ENCODE measurements around the gene PEAK3.

PEAK3 gene

GRCh38 chr19:2235381-2236063 lies 46.5 kb downstream of the PEAK3 start:
- no peak for DNase-seq

DNA sequence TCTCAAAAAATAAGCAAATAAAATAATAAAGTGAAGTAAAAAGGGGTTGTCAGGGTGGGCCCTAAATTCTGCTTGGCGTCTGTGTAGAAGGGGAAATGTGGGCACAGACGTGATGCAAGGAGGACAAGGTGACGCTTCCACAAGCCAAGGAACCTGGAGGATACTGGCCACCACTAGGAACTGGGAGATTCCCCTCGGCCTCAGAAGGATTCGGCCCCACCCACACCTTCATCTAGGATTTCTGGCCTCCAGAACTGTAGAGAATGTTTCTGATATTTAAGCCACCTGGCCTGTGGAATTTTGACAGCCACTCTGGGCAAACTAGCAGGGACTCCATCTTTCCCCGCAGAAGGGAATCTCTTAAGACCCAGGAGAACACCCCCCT lies 47.0 kb downstream of the PEAK3 start:
- DNase-seq = no peak

DNA sequence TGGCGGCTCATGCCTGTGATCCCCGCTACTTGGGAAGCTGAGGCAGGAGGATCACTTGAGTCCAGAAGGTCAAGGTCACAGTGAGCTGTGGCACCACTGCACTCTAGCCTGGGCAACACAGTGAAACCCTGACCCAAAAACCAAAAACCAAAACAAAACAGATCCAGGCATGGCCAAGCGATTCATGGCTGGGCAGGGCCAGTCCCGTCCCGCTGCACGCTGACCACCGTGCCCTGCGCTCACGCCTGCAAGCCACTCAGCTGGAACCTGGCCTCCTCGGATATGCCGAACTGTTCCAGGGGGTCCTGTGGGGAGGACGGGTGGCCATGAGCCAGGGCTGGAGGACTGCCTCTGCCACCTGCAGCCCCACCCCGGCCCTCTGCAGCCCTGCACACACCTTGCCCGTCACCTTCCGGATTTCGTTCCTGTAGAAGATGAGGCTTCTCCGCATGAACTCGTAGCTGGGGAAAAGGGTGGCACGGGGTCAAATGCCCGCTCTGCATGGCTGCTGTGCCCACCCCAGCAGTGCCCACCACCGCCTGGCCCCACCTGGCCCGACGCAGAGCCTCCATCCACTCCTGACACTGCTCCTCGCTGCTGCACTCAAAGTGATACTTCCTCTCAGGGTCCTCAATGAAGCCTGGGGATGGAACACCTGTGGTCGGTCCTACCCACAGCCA lies 48.2 kb downstream of the PEAK3 start:
- DNase-seq = no peak

DNA sequence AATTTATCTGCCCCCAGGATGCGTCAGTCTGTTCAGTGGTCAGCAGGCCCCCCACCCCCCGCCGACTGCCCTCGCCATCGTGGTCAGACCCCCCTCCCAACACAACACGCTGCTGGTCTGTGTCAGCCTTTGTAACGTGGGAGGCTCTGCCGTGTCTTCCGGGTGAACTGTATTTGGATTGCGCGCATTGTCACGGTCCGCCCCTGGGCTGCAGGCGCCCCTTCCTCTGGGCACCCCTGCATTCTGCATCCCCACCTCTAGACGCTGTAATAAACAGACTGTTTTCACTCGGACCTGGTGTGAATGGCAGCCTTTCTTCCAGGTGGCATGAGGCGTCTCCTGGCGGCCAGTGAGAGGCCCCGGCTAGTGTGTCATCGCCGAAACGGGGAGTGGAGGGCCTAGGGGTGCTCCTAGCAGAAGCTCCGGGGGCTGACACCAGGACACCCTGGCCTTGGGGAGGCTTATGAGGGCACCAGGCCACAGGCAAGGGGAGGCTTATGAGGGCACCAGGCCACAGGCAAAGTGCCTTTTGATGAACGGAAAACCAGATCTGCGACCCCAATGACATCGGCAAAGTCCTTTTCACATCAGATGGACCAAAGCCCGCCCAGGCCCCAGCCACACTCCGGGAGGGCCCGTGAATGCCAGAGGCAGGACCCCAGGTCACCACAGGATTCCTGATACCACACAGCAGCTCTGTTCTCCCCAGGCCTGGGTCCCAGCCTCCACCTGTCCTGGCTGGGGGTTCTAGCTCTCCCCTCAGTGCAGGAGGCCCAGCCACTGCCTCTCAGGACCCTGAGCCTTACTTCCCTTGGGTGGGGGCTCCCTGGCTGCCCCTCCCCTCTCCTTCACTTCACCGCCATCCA lies 49.5 kb downstream of the PEAK3 start:
- no peak for DNase-seq

GRCh38 chr19:2231621-2232221 lies 50.3 kb downstream of the PEAK3 start:
- no peak for DNase-seq

GRCh38 chr19:2230807-2231533 lies 51.0 kb downstream of the PEAK3 start:
- no peak for DNase-seq

DNA sequence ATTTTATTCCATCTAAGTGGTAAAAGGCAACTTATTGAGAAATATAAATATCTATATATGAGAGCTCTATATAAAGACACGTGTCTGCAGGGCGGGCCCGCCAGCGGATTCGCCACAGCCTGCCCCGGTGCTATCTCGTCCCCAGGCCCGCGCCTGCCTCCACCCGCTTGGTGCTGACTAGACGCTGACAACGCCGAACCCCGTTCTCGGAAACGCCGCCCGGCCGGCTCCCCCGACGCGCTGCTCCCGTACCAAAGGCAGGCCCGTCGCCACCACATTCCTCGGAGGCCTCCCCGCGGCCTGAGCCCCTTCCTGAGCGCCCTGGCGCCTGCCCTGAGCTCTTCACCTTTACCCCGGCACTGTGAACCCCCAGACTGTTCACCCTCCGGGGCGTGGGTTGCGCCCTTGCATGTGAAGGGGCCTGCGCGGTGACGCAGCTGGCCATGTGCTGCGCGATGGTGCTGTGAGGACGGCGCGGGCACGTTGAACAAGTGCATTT lies 51.9 kb downstream of the PEAK3 start:
- DNase-seq = no peak

DNA sequence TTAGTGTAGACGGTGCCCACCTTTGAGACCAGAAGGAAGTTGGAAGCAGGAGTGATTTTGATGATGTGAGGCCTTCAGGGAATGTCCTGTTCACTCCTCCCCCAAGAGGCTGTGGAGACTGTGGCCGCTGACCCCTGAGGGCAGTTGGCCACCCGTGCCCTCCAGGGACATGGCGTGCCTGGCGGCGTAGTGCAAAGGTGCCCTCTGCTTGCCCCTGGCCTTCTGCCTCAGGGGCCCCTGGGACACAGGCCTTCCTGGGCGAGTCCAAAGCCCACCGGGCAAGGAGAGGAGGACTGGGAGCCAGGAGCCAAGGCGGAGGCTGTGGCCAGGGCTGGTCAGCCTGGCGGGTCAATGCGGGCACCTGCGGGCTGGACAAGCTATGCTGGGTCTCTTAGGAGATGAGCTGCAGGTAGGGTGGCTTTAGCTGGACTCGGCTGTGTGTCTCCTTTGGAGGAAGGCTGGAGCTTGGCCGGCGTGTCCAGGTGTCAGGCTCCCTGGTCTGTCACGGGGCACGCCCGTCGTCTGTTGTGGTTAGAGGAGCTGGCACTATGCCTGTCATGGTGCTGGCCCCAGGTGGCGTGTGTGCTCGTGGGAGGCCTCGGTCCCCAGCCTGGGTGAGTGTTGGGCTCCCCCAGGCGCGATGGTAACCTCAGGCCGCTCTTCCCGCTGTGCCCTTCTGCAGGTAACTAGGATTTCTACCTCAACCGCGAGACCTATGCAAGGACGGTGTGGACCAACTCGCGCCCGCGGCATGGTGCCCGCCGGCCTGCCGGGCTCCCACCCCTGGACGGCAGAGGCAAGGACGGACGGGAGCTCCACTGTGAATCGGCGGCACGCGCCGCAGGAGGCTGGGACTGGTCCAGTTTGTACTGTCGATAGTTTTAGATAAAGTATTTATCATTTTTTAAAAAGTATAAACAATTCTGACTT lies 52.6 kb downstream of the PEAK3 start:
- no peak for DNase-seq

DNA sequence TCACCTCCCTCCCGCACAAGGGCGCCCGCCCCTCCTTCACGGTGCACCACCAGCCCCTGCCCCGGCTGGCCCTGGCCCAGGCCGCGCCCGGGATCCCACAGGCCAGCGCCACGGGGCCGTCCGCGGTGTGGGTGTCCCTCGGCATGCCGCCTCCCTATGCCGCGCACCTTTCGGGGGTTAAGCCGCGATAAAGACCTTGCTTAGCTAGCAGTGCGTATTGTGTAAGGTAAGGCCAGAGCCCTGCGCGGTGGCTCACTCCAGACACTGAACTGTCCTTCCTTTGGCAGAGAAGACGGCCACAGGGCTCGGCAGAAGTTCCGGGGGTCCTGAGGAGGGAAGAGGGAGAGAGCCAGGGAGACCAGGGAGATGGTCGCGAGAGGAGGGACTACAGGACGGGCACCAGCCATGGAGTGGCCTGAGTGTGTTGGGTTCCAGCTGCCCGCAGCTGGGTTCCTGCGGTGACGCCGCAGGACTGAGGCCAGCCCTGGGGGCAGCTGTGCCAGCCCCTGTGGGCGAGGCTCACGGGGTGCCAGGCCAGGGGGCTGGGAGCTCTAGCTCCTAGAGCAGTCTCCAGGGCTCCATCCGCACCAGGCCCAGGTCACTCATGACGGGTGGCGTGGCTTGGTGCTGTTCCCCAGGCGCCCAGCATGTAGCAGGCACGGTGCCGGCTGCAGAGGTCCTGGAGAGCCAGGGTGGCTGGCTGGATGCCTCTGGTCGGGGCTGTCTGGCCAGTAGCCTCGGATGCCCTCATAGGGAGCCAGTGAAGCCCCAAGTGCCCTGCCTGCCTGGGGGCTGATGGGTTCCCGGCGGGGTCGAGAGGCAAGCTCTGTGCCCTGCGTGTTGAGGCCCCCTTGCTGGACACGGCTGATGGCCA lies 53.6 kb downstream of the PEAK3 start:
- no peak for DNase-seq

GRCh38 chr19:2227415-2228156 lies 54.4 kb downstream of the PEAK3 start:
- no peak for DNase-seq

- DNase-seq = no peak
Measured at GRCh38 chr19:2226840-2227360, 55.1 kb downstream of the PEAK3 start.

DNA sequence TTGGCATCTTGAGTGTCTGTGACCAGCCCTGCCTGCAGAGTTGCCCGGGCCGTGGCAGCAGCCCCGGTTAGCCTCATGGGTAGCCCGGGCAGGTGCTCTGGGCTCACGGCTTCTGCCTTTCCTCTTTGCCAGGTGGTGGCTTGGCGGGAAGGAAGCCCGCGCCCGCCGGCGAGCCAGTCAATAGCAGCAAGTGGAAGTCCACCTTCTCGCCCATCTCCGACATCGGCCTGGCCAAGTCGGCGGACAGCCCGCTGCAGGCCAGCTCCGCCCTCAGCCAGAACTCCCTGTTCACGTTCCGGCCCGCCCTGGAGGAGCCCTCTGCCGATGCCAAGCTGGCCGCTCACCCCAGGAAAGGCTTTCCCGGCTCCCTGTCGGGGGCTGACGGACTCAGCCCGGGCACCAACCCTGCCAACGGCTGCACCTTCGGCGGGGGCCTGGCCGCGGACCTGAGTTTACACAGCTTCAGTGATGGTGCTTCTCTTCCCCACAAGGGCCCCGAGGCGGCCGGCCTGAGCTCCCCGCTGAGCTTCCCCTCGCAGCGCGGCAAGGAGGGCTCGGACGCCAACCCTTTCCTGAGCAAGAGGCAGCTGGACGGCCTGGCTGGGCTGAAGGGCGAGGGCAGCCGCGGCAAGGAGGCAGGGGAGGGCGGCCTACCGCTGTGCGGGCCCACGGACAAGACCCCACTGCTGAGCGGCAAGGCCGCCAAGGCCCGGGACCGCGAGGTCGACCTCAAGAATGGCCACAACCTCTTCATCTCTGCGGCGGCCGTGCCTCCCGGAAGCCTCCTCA lies 55.7 kb downstream of the PEAK3 start:
- DNase-seq = no peak

DNA sequence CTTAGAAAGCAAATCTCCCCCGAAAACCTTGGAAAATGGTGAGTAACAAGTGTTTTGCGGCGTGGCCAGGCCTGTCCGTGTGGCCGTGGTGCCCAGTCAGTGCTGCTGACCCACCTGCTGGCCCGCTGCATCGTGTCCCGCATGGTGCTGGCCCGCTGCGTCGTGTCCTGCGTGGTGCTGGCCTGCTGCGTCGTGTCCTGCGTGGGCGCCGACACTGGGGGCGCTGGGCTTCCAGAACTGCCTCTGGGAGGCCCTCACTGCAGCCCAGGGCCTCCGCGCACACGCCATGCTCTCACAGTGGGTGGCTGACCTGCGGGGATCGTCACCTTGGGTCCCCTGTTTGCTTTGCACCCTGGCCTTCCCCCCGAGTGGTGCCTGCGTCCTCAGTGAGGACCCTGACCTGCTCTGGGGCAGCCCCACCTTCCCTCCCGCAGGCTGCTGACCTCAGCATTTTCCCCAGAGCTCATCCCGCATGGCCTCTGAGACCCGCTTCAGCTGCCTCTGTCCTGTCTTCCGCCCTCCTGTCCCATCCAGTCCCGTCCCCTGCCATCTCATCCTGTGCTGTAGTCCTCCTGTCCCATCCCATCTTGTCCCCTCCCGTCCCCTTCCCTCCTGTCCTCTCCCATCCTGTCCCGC lies 56.4 kb downstream of the PEAK3 start:
- DNase-seq = no peak

DNA sequence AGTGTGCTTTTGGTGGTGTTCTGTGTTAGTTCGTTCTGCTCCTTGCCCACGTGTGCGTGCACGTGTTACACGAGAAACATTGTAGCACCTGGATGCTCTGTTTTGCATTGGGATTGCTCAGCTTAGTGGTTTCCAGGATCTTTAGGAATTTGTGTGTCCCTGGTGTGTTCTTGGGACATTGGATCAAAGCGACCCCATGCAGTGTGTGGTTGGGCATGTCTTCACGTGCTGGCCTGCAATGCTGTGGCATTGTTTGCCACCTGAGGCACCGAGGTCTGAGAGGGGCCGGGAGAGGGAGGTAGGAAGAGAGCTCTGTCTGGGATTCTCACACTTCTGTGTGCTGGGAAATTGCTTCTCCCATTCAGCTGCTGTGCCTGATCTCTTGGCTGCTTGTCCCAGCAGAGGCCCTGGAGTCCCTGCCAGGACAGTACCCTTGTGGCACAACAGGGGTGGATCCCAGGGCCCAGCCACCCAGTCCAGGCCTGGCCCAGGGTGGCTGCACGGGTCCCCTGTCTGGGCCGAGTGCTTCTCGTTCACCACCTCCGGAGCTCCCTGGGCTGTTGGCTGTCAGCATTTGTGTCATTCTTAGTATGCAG lies 57.1 kb downstream of the PEAK3 start:
- DNase-seq = no peak

Data from stimulated activated naive CD4-positive, alpha-beta T cell treated with Interleukin-2 at 50 U/mL for 16 hours (primary cell).